ENCODE results near the gene CD38. TPM values are rescaled to one million over a fixed set of nuclear protein-coding genes. Genes with fewer than 3 reads are reported as not detected.

CD38 gene
- total RNA-seq, 1 donor from 2014 or later: not detected

DNA sequence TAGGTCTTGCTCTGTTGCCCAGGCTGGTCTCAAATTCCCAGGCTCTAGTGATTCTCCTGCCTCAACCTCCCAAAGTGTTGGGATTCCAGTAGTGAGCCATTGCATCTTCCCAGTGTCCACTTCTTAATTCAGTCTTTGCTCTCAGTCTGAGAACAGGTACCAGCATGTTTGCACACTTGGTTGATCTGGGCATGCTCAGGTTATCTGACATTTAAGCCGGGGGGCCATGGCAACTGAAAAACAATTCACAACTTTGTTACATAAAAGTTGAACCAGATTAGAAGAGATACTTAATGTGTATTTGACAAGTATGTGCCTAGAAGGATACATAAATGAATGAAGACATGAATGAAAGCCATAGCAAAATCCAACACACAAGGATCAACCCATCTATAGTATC is 121.4 kb downstream of the CD38 start:
- no peak for DNase-seq (ENCODE audit: low spot score)
- Mint-ChIP-seq H3K27ac (ENCODE audit: unreplicated experiment) (no peak overlapping the region), H3K4me1 (ENCODE audit: low read depth) (peaks cover 13% of the 10 kb centered on the region), H3K9me3 (ENCODE audit: low read depth) (no peaks in the 10 kb centered on the region), H3K36me3 (ENCODE audit: low read depth) (no peaks in the 10 kb centered on the region), H3K4me3 (ENCODE audit: unreplicated experiment) (no peak overlapping the region), H3K27me3 (ENCODE audit: low read depth) (no peaks in the 10 kb centered on the region)
- no peak for TF ChIP-seq CTCF (IDR thresholded peaks at IDR 0.05)

- Mint-ChIP-seq H3K27ac (ENCODE audit: unreplicated experiment) (no peak overlapping the region), H3K36me3 (ENCODE audit: low read depth) (no peaks in the 10 kb centered on the region), H3K27me3 (ENCODE audit: low read depth) (no peaks in the 10 kb centered on the region), H3K9me3 (ENCODE audit: low read depth) (no peaks in the 10 kb centered on the region), H3K4me1 (ENCODE audit: low read depth) (peaks cover 13% of the 10 kb centered on the region), H3K4me3 (ENCODE audit: unreplicated experiment) (no peak overlapping the region)
- TF ChIP-seq CTCF (IDR thresholded peaks at IDR 0.05): no peak
- DNase-seq (ENCODE audit: low spot score): no peak
These were observed 122.9 kb downstream of the CD38 start for GRCh38 chr4:15901007-15901406.

- Mint-ChIP-seq H3K4me3 (ENCODE audit: unreplicated experiment) (no peak overlapping the region), H3K4me1 (ENCODE audit: low read depth) (peaks cover 13% of the 10 kb centered on the region), H3K9me3 (ENCODE audit: low read depth) (no peaks in the 10 kb centered on the region), H3K36me3 (ENCODE audit: low read depth) (no peaks in the 10 kb centered on the region), H3K27ac (ENCODE audit: unreplicated experiment) (no peak overlapping the region), H3K27me3 (ENCODE audit: low read depth) (no peaks in the 10 kb centered on the region)
- DNase-seq (ENCODE audit: low spot score): no peak
- TF ChIP-seq CTCF (IDR thresholded peaks at IDR 0.05): no peak
These were observed 123.9 kb downstream of the CD38 start for GRCh38 chr4:15901998-15902397.

GRCh38 chr4:15902746-15903145 is 124.6 kb downstream of the CD38 start:
- H3K4me3 Mint-ChIP-seq (ENCODE audit: unreplicated experiment): no peak overlapping the region
- peaks cover 12% of the 10 kb centered on the region for H3K4me1 Mint-ChIP-seq (ENCODE audit: low read depth)
- H3K9me3 Mint-ChIP-seq (ENCODE audit: low read depth): no peaks in the 10 kb centered on the region
- no peak overlapping the region for H3K27ac Mint-ChIP-seq (ENCODE audit: unreplicated experiment)
- no peaks in the 10 kb centered on the region for H3K36me3 Mint-ChIP-seq (ENCODE audit: low read depth)
- H3K27me3 Mint-ChIP-seq (ENCODE audit: low read depth): no peaks in the 10 kb centered on the region
- DNase-seq (ENCODE audit: low spot score): no peak
- no peak for TF ChIP-seq CTCF (IDR thresholded peaks at IDR 0.05)

Other genes starting within 250 kb of the CD38 start
- 54.4 to 110 TPM (median 56.9 TPM) in 3 replicates for gene FBXL5, start 123.0 kb upstream of the CD38 start, total RNA-seq
- gene FAM200B, start 96.5 kb upstream of the CD38 start, total RNA-seq: 26.0 to 33.0 TPM (median 31.8 TPM) in 3 replicates
- 0.45 TPM in 1 of 3 replicates, not detected in the others for gene BST1, start 75.3 kb upstream of the CD38 start, total RNA-seq
- not detected in 3 replicates for gene FGFBP1, start 160.4 kb downstream of the CD38 start, total RNA-seq
- not detected in 3 replicates for gene FGFBP2, start 184.8 kb downstream of the CD38 start, total RNA-seq